ENCODE results near the gene PREPL.

Gene PREPL

DNA sequence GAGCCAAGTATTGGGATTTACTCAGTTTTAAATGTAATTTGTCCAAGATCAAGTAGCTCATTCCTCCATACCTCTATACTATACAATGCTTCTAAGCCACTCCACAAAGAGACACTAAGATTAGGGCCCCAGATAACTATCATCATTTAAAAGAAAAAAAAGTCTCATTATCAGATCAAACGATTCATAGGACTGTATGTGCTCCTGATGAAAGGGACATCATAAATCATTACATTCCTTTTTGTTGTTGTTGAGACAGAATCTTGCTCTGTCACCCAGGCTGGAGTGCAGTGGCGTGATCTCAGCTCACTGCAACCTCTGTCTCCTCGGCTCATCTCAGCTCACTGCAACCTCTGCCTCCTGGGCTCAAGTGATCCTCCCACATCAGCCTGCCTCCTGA, 88.2 kb downstream of the PREPL start:
- POLR2A ChIA-PET, result no interaction called here
- no peaks in the 10 kb centered on the region for H3K36me3 ChIP-seq (ENCODE audit: control insufficient read depth in 2 of 2, insufficient read depth in 1 of 2, low read length in 2 of 2)
- TF ChIP-seq ZNF394 (tag by site-specific recombination; IDR thresholded peaks at IDR 0.05; ENCODE audit: borderline replicate concordance), result no peak
- TF ChIP-seq, protein P1, sequence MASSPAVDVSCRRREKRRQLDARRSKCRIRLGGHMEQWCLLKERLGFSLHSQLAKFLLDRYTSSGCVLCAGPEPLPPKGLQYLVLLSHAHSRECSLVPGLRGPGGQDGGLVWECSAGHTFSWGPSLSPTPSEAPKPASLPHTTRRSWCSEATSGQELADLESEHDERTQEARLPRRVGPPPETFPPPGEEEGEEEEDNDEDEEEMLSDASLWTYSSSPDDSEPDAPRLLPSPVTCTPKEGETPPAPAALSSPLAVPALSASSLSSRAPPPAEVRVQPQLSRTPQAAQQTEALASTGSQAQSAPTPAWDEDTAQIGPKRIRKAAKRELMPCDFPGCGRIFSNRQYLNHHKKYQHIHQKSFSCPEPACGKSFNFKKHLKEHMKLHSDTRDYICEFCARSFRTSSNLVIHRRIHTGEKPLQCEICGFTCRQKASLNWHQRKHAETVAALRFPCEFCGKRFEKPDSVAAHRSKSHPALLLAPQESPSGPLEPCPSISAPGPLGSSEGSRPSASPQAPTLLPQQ (tag by site-specific recombination; IDR thresholded peaks at IDR 0.05), result no peak
- TF ChIP-seq ZNF529 (tag by site-specific recombination; IDR thresholded peaks at IDR 0.05; ENCODE audit: insufficient replicate concordance), result no peak
- no peak for TF ChIP-seq ZSCAN23 (tag by site-specific recombination; IDR thresholded peaks at IDR 0.05)
- TF ChIP-seq, protein P2, sequence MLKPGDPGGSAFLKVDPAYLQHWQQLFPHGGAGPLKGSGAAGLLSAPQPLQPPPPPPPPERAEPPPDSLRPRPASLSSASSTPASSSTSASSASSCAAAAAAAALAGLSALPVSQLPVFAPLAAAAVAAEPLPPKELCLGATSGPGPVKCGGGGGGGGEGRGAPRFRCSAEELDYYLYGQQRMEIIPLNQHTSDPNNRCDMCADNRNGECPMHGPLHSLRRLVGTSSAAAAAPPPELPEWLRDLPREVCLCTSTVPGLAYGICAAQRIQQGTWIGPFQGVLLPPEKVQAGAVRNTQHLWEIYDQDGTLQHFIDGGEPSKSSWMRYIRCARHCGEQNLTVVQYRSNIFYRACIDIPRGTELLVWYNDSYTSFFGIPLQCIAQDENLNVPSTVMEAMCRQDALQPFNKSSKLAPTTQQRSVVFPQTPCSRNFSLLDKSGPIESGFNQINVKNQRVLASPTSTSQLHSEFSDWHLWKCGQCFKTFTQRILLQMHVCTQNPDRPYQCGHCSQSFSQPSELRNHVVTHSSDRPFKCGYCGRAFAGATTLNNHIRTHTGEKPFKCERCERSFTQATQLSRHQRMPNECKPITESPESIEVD (tag by site-specific recombination; IDR thresholded peaks at IDR 0.05), result no peak
- TF ChIP-seq, protein P3, sequence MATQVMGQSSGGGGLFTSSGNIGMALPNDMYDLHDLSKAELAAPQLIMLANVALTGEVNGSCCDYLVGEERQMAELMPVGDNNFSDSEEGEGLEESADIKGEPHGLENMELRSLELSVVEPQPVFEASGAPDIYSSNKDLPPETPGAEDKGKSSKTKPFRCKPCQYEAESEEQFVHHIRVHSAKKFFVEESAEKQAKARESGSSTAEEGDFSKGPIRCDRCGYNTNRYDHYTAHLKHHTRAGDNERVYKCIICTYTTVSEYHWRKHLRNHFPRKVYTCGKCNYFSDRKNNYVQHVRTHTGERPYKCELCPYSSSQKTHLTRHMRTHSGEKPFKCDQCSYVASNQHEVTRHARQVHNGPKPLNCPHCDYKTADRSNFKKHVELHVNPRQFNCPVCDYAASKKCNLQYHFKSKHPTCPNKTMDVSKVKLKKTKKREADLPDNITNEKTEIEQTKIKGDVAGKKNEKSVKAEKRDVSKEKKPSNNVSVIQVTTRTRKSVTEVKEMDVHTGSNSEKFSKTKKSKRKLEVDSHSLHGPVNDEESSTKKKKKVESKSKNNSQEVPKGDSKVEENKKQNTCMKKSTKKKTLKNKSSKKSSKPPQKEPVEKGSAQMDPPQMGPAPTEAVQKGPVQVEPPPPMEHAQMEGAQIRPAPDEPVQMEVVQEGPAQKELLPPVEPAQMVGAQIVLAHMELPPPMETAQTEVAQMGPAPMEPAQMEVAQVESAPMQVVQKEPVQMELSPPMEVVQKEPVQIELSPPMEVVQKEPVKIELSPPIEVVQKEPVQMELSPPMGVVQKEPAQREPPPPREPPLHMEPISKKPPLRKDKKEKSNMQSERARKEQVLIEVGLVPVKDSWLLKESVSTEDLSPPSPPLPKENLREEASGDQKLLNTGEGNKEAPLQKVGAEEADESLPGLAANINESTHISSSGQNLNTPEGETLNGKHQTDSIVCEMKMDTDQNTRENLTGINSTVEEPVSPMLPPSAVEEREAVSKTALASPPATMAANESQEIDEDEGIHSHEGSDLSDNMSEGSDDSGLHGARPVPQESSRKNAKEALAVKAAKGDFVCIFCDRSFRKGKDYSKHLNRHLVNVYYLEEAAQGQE (tag by site-specific recombination; IDR thresholded peaks at IDR 0.05), result no peak
- TF ChIP-seq ZNF785 (tag by site-specific recombination; IDR thresholded peaks at IDR 0.05), result no peak
- TF ChIP-seq ZNF544 (tag by site-specific recombination; IDR thresholded peaks at IDR 0.05), result no peak
- TF ChIP-seq, protein P4, sequence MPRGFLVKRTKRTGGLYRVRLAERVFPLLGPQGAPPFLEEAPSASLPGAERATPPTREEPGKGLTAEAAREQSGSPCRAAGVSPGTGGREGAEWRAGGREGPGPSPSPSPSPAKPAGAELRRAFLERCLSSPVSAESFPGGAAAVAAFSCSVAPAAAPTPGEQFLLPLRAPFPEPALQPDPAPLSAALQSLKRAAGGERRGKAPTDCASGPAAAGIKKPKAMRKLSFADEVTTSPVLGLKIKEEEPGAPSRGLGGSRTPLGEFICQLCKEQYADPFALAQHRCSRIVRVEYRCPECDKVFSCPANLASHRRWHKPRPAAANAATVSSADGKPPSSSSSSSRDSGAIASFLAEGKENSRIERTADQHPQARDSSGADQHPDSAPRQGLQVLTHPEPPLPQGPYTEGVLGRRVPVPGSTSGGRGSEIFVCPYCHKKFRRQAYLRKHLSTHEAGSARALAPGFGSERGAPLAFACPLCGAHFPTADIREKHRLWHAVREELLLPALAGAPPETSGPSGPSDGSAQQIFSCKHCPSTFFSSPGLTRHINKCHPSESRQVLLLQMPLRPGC (tag by site-specific recombination; IDR thresholded peaks at IDR 0.05), result no peak
- no peak for TF ChIP-seq GFI1B (tag by site-specific recombination; IDR thresholded peaks at IDR 0.05)
- TF ChIP-seq, protein P5, sequence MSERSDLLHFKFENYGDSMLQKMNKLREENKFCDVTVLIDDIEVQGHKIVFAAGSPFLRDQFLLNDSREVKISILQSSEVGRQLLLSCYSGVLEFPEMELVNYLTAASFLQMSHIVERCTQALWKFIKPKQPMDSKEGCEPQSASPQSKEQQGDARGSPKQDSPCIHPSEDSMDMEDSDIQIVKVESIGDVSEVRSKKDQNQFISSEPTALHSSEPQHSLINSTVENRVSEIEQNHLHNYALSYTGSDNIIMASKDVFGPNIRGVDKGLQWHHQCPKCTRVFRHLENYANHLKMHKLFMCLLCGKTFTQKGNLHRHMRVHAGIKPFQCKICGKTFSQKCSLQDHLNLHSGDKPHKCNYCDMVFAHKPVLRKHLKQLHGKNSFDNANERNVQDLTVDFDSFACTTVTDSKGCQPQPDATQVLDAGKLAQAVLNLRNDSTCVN (tag by site-specific recombination; optimal IDR thresholded peaks at IDR 0.05), result no peak
- no peaks in the 10 kb centered on the region for H3K9me3 ChIP-seq (ENCODE audit: control insufficient read depth, insufficient read depth, low read depth, low read length)
- no peak overlapping the region for H3K27ac ChIP-seq (ENCODE audit: extremely low read depth, low read depth, low read length)
- CTCF ChIA-PET, result interaction anchor here (0.6 to 1.5 kb wide), 6 partner anchors 18 to 70 kb away, joined by 3 to 7 read pairs (median 4); no protein-coding TSS in a partner anchor
- H3K4me3 ChIP-seq (ENCODE audit: low read depth, low read length), result no peak overlapping the region
- peaks cover 3% of the 10 kb centered on the region; the same call in 1 of the 2 replicates for H3K4me1 ChIP-seq (ENCODE audit: control insufficient read depth, insufficient read depth, low read length)

DNA sequence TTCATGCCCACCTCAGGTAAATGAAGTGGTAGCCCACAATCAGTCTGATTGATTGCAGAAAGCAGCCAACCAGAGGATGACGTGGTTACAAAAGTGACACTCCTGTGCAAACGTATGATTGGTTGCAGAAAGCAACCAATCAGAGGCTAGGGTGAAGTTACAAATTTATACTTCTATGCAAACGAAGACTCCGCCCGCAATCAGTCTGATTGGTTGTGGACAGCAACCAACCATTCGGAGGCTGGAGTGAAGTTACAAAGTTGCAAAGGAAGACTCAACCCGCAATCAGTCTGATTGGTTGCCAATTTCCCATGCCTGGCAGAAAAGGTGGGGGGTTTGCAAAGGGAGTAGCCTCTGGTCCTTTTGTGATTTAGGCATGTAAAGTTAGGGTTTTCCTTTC, 90.0 kb downstream of the PREPL start:
- CTCF ChIA-PET, result no interaction called here
- H3K4me3 ChIP-seq (ENCODE audit: low read depth, low read length), result no peak overlapping the region
- POLR2A ChIA-PET, result no interaction called here

More for the DNA sequence above, 90.0 kb downstream of the PREPL start:
- no peak for TF ChIP-seq PRDM1 (tag by site-specific recombination; IDR thresholded peaks at IDR 0.05)
- TF ChIP-seq, protein P6, sequence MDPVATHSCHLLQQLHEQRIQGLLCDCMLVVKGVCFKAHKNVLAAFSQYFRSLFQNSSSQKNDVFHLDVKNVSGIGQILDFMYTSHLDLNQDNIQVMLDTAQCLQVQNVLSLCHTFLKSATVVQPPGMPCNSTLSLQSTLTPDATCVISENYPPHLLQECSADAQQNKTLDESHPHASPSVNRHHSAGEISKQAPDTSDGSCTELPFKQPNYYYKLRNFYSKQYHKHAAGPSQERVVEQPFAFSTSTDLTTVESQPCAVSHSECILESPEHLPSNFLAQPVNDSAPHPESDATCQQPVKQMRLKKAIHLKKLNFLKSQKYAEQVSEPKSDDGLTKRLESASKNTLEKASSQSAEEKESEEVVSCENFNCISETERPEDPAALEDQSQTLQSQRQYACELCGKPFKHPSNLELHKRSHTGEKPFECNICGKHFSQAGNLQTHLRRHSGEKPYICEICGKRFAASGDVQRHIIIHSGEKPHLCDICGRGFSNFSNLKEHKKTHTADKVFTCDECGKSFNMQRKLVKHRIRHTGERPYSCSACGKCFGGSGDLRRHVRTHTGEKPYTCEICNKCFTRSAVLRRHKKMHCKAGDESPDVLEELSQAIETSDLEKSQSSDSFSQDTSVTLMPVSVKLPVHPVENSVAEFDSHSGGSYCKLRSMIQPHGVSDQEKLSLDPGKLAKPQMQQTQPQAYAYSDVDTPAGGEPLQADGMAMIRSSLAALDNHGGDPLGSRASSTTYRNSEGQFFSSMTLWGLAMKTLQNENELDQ (tag by site-specific recombination; IDR thresholded peaks at IDR 0.05; ENCODE audit: low read depth), result no peak
- no peak for TF ChIP-seq ZNF677 (tag by site-specific recombination; IDR thresholded peaks at IDR 0.05)
- TF ChIP-seq ZNF274 (IDR thresholded peaks at IDR 0.05; ENCODE audit: low read length), result no peak
- TF ChIP-seq ZNF274 (tag by site-specific recombination; IDR thresholded peaks at IDR 0.05; ENCODE audit: borderline replicate concordance), result no peak
- no peak for TF ChIP-seq ZNF664 (tag by site-specific recombination; IDR thresholded peaks at IDR 0.05)
- TF ChIP-seq TRIM28 (IDR thresholded peaks at IDR 0.05; ENCODE audit: borderline replicate concordance, low read length), result no peak
- no peak for TF ChIP-seq MZF1 (tag by site-specific recombination; IDR thresholded peaks at IDR 0.05; ENCODE audit: borderline replicate concordance)
- TF ChIP-seq ZNF121 (tag by site-specific recombination; IDR thresholded peaks at IDR 0.05), result no peak
- no peak for TF ChIP-seq ZNF549 (tag by site-specific recombination; IDR thresholded peaks at IDR 0.05)
- no peak overlapping the region for H3K27ac ChIP-seq (ENCODE audit: extremely low read depth, low read depth, low read length)
- H3K4me1 ChIP-seq (ENCODE audit: control insufficient read depth, insufficient read depth, low read length), result peaks cover 3% of the 10 kb centered on the region; the same call in 1 of the 2 replicates
- no peaks in the 10 kb centered on the region for H3K9me3 ChIP-seq (ENCODE audit: control insufficient read depth, insufficient read depth, low read depth, low read length)
- no peaks in the 10 kb centered on the region for H3K36me3 ChIP-seq (ENCODE audit: control insufficient read depth in 2 of 2, insufficient read depth in 1 of 2, low read length in 2 of 2)
